HG03354 (cell line): ENCODE results near the gene ITPK1.

ENCODE experiments used
- ATAC-seq: cut with Tn5 transposase; IDR thresholded peaks from one replicate; pipeline ENCODE4 v1.9.1; 2021; ENCODE audit warnings: mild to moderate bottlenecking; ENCODE audit not compliant: unreplicated experiment, poor library complexity, severe bottlenecking

ITPK1 gene

GRCh38 chr14:93049315-93049714 is 66.4 kb downstream of the ITPK1 start:
- no peak for ATAC-seq

- no peak for ATAC-seq
Observed at GRCh38 chr14:93048843-93049242, 66.9 kb downstream of the ITPK1 start.

- ATAC-seq, result no peak
Observed at GRCh38 chr14:93047661-93048060, 68.1 kb downstream of the ITPK1 start.

- ATAC-seq, result no peak
Observed at GRCh38 chr14:93047157-93047556, 68.6 kb downstream of the ITPK1 start.

GRCh38 chr14:93046705-93047050 is 69.0 kb downstream of the ITPK1 start:
- ATAC-seq, result no peak

- no peak for ATAC-seq
Observed at GRCh38 chr14:93045965-93046704, 69.6 kb downstream of the ITPK1 start.

GRCh38 chr14:93045211-93045674 is 70.5 kb downstream of the ITPK1 start:
- ATAC-seq, result no peak

GRCh38 chr14:93044556-93044955 is 71.2 kb downstream of the ITPK1 start:
- ATAC-seq, result no peak

GRCh38 chr14:93044121-93044520 is 71.6 kb downstream of the ITPK1 start:
- ATAC-seq, result no peak

GRCh38 chr14:93042968-93043940 is 72.5 kb downstream of the ITPK1 start:
- no peak for ATAC-seq

- ATAC-seq, result no peak
Observed at GRCh38 chr14:93041830-93042229, 73.9 kb downstream of the ITPK1 start.

GRCh38 chr14:93040982-93041381 is 74.7 kb downstream of the ITPK1 start:
- no peak for ATAC-seq

- ATAC-seq, result no peak
Observed at GRCh38 chr14:93040443-93040842, 75.3 kb downstream of the ITPK1 start.

- no peak for ATAC-seq
Observed at GRCh38 chr14:93039649-93040315, 75.9 kb downstream of the ITPK1 start.

- ATAC-seq, result no peak
Observed at GRCh38 chr14:93037351-93037750, 78.4 kb downstream of the ITPK1 start.

- no peak for ATAC-seq
Observed at GRCh38 chr14:93036652-93037345, 78.9 kb downstream of the ITPK1 start.

GRCh38 chr14:93035917-93036651 is 79.6 kb downstream of the ITPK1 start:
- ATAC-seq, result no peak

GRCh38 chr14:93035585-93035916 is 80.2 kb downstream of the ITPK1 start:
- no peak for ATAC-seq

GRCh38 chr14:93034671-93034994 is 81.1 kb downstream of the ITPK1 start:
- peak; percentile 2 for ATAC-seq
